Gastrocnemius medialis (tissue), 4 donors: ENCODE data around the gene CROCC.

Source experiments
- CTCF ChIP-seq, 5 experiments: fragments of 450-650 bp in 3 of 5; fragments of 200-600 bp in 2 of 5; sonication (generic) in 2 of 5; IDR thresholded peaks in 4 of 5; conservative IDR thresholded peaks in 1 of 5; 1 replicate in 4 of 5; 2 replicates in 1 of 5; pipeline ENCODE4 v1.5.1; 2016 to 2019; ENCODE audit warnings: antibody characterized with exemption in 5 of 5, mild to moderate bottlenecking in 3 of 5, moderate library complexity in 3 of 5
- POLR2A ChIP-seq, 2 donors: fragments of 450-650 bp; IDR thresholded peaks; one replicate each; pipeline ENCODE4 v1.6.1; 2017; ENCODE audit warnings: antibody characterized with exemption in 2 of 2, mild to moderate bottlenecking in 2 of 2, moderate library complexity in 2 of 2

- TF ChIP-seq POLR2A (IDR thresholded peaks at IDR 0.05) (no peak), CTCF (IDR thresholded peaks at IDR 0.05 in 4 of 5, conservative IDR thresholded peaks at IDR 0.05 in 1 of 5) (no peak)
These were observed 17.1 kb upstream of the CROCC start for GRCh38 chr1:16904560-16905109.
